ENCODE data around the gene KCNMB1. TPM values are rescaled to one million over a fixed set of nuclear protein-coding genes. Genes with fewer than 3 reads are reported as not detected.

KCNMB1 gene
- total RNA-seq, 3 donors from 2014 or later (not counting 1 experiment from before 2014, with no cell fraction given): 0.23 to 0.48 (median 0.35) TPM

- Mint-ChIP-seq H3K4me1 (peaks cover 0 to 5% of the 10 kb centered on the region in 2 donors), H3K27ac (no peak overlapping the region), H3K4me3 (no peak overlapping the region), H3K27me3 (ENCODE audit: low read depth in 2 of 2) (peaks cover 14 to 18% of the 10 kb centered on the region in 2 donors), H3K36me3 (no peaks in the 10 kb centered on the region), H3K9me3 (no peaks in the 10 kb centered on the region)
- WGBS (ENCODE audit: insufficient coverage): 97% methylated on average over 4 of the region's 7 CpGs
- Histone ChIP-seq H3K4me3 (ENCODE audit: low read length) (no peak overlapping the region), H3K9me3 (ENCODE audit: control insufficient read depth, insufficient read depth, low read length) (no peaks in the 10 kb centered on the region), H3K4me1 (ENCODE audit: control insufficient read depth, insufficient read depth, low read length) (peaks cover 4% of the 10 kb centered on the region), H3K36me3 (ENCODE audit: control insufficient read depth, insufficient read depth, low read length) (no peaks in the 10 kb centered on the region), H3K27me3 (ENCODE audit: control insufficient read depth, insufficient read depth, low read length) (no peaks in the 10 kb centered on the region), H3K27ac (ENCODE audit: low read length) (no peak overlapping the region)
- no peak for TF ChIP-seq CTCF (IDR thresholded peaks at IDR 0.05)
- intact Hi-C loops (cut with micrococcal nuclease): no loop called here
- DNase-seq: no peak
- ATAC-seq: no peak
These were observed 34.5 kb upstream of the KCNMB1 start for GRCh38 chr5:170423692-170424091.

- 54% methylated on average over 2 of the region's 2 CpGs for WGBS (ENCODE audit: insufficient coverage)
- Histone ChIP-seq H3K4me1 (ENCODE audit: control insufficient read depth, insufficient read depth, low read length) (peaks cover 4% of the 10 kb centered on the region), H3K27ac (ENCODE audit: low read length) (no peak overlapping the region), H3K4me3 (ENCODE audit: low read length) (no peak overlapping the region), H3K27me3 (ENCODE audit: control insufficient read depth, insufficient read depth, low read length) (no peaks in the 10 kb centered on the region), H3K36me3 (ENCODE audit: control insufficient read depth, insufficient read depth, low read length) (no peaks in the 10 kb centered on the region), H3K9me3 (ENCODE audit: control insufficient read depth, insufficient read depth, low read length) (no peaks in the 10 kb centered on the region)
- Mint-ChIP-seq H3K9me3 (no peaks in the 10 kb centered on the region), H3K4me1 (peaks cover 0 to 5% of the 10 kb centered on the region in 2 donors), H3K27me3 (ENCODE audit: low read depth in 2 of 2) (peaks cover 14 to 16% of the 10 kb centered on the region in 2 donors), H3K36me3 (no peaks in the 10 kb centered on the region), H3K27ac (no peak overlapping the region), H3K4me3 (no peak overlapping the region)
- DNase-seq: no peak
- TF ChIP-seq CTCF (IDR thresholded peaks at IDR 0.05): no peak
- intact Hi-C loops (cut with micrococcal nuclease): loop anchor here (1.0 to 2.0 kb wide), 3 partner anchors 147 to 322 kb away; no protein-coding TSS in a partner anchor
- no peak for ATAC-seq
These were observed 32.7 kb upstream of the KCNMB1 start for GRCh38 chr5:170421826-170422225.

- ATAC-seq (peak; percentile 42 to 73 (median 68)), DNase-seq (peak; percentile 35 to 82)
- Histone ChIP-seq H3K9me3 (ENCODE audit: control insufficient read depth, insufficient read depth, low read length) (no peaks in the 10 kb centered on the region), H3K36me3 (ENCODE audit: control insufficient read depth, insufficient read depth, low read length) (no peaks in the 10 kb centered on the region), H3K4me3 (ENCODE audit: low read length) (no peak overlapping the region), H3K4me1 (ENCODE audit: control insufficient read depth, insufficient read depth, low read length) (peaks cover 4% of the 10 kb centered on the region), H3K27me3 (ENCODE audit: control insufficient read depth, insufficient read depth, low read length) (no peaks in the 10 kb centered on the region), H3K27ac (ENCODE audit: low read length) (no peak overlapping the region)
- H3K27me3 Mint-ChIP-seq (ENCODE audit: low read depth in 2 of 2): peaks cover 14 to 16% of the 10 kb centered on the region in 2 donors
- H3K36me3 Mint-ChIP-seq: no peaks in the 10 kb centered on the region
- H3K9me3 Mint-ChIP-seq: no peaks in the 10 kb centered on the region
- intact Hi-C loops (cut with micrococcal nuclease): loop anchor here (1.0 to 2.0 kb wide), 3 partner anchors 146 to 321 kb away; no protein-coding TSS in a partner anchor
- 22% methylated on average over 8 of the region's 9 CpGs for WGBS (ENCODE audit: insufficient coverage)
- TF ChIP-seq CTCF (IDR thresholded peaks at IDR 0.05): peak; percentile 74
- H3K27ac Mint-ChIP-seq: no peak overlapping the region
- no peak overlapping the region for H3K4me3 Mint-ChIP-seq
- peaks cover 0 to 5% of the 10 kb centered on the region in 2 donors for H3K4me1 Mint-ChIP-seq
These were observed 31.7 kb upstream of the KCNMB1 start for GRCh38 chr5:170420806-170421412.
